GM19035 (cell line): ENCODE measurements around the gene RNF25.

Source experiments
- ATAC-seq: cut with Tn5 transposase; IDR thresholded peaks from one replicate; pipeline ENCODE4 v1.9.1; 2021; ENCODE audit not compliant: unreplicated experiment

Gene RNF25, protein sequence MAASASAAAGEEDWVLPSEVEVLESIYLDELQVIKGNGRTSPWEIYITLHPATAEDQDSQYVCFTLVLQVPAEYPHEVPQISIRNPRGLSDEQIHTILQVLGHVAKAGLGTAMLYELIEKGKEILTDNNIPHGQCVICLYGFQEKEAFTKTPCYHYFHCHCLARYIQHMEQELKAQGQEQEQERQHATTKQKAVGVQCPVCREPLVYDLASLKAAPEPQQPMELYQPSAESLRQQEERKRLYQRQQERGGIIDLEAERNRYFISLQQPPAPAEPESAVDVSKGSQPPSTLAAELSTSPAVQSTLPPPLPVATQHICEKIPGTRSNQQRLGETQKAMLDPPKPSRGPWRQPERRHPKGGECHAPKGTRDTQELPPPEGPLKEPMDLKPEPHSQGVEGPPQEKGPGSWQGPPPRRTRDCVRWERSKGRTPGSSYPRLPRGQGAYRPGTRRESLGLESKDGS

DNA sequence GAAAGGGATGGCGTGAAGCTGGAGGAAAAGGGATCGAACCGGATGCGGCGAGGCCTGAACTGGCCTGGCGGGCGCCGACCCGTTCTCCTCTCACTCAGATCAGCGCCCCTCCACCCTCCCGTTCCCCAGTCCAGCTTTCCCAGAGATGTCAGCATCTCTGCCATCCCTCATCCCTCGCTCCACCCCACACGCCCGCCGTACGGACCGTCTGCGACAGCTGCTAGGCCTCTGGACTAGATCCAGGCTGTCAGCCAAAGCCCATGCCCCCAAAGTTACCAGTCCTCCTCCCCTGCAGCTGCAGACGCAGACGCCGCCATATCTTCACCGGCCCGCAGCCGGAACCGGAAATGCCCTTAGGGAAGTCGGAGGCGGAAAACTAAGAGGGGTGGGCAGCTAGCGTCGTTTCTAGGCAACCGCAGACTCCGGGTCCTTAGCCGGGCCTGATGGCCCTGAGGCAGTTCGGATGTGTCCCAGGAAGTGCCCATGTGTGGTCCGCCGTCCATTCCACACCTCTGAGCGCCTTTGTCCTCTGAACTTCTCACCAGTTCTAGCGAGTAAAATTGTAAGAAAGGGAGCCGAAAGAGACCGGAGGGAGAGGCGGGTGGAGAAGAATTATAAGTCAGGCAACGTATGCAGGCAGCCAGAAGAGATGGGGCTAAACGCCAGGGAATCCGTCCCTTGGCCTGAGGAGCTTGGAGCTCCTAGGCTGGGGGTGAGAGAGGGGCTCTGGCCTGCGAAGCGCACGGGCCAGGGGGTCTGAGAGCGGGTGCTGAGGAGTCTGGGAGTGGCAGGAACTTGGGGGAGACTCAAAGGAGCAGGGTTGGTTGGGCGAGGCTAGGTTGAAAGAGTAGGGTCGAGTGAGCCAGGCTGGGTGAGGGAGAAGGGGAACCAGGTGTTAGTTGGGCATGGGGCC lies at the start of gene RNF25, which contains the start of gene STK36:
Gene RNF25, minus strand, starts transcription at position 349 of the 913 bp plus-strand sequence. Its CDS starts 32 bp downstream, at position 317.
Gene STK36, plus strand, starts transcription at position 433 of the 913 bp plus-strand sequence. CDS start 744 bp downstream, outside the sequence.
- ATAC-seq: peak; percentile 94

DNA sequence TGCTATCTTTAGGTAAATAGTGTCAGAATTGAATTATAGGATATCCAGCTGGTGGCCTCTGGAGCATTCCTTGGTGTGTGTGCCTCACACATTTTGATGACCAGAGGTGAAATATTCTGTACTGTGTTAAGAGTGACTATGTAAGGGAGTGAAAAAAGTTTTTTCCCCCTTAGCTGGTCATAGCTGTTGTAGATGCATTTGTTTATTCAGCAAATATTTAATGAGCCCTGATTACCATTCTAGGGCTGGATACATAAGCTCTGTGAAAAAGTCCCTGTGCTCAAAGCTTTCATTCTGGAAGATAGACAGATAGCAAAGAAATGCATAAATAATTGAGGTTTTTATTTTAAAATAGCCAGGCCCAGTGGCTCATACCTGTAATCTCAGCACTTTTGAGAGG lies 49.7 kb upstream of the RNF25 start:
- ATAC-seq: no peak

DNA sequence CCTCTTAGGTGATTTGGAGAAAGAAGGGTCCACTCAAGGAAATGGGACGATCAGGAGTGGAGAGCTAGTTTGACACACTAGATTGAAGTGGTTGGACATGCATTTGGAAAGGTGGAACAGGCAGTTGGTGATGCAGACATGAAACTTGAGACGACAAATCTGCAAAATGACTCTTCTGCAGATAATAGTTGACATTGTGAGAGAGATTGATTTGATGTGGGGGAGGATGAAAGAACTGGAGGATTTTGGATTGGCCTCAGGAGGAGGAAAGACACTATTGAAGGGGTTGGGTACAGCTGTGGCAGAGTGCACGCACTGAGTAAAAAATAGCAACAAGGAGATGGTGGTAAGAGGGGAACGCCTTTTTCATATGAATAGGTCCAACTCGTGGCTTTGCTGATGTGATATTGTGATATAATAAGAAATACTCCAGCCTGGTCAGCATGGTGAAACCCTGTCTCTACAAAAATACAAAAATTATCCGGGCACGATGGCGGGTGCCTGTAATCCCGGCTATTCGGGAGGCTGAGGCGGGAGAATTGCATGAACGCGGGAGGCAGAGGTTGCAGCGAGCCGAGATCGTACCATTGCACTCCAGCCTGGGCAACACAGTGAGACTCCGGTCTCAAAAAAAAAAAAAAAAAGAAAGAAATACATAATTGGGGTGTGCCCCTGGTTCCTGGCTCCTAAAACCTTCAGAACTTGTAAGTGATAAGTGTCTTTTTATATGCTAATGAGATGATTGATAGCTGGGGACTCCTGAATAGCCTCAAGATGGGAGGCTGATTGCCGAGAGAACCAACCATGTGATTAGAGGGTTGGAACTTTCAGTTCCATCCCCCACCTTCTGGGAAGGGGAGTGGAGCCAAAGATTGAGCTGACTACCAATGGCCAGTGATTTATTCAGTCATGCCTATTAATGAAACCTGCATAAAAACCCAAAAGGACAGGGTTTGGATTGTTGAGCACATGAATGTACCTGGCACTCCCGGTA lies 48.5 kb upstream of the RNF25 start:
- ATAC-seq: no peak

DNA sequence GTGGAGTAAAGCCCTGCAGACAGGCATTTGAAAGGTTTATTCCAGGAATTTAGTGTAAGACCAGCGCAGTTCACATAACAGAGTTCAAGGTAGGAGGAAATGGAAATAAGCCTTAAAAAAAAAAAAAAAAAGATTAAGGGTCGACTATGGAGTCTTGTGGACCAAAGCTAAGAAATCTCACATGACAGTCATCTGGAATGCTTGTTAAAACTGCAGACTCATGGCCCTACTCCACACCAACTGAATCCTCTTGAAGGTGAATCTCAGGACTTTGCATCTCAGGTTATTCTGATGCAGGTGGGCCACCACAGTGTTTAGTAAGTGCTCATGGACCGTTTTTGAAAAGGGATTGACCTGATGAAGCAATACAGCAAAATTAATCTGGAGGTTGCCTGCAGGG lies 47.7 kb upstream of the RNF25 start:
- ATAC-seq: no peak

DNA sequence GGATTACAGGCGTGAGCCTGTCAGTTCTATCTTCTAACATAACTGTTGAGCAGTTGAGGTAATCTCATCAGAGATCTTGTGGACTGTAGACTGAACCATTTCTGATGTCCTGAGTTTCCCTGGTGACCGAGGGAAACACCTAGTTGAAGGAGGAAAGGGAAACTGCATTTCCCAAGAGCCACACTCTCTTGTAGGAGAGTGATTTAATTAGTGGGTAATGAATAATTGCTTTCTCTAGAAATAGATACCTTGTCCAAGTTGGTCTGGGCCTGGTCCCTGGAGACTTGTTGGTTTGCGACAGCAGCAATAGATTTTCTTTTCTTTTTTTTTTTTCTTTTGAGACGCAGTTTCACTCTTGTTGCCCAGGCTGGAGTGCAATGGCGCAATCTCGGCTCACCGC lies 46.3 kb upstream of the RNF25 start:
- ATAC-seq: no peak

DNA sequence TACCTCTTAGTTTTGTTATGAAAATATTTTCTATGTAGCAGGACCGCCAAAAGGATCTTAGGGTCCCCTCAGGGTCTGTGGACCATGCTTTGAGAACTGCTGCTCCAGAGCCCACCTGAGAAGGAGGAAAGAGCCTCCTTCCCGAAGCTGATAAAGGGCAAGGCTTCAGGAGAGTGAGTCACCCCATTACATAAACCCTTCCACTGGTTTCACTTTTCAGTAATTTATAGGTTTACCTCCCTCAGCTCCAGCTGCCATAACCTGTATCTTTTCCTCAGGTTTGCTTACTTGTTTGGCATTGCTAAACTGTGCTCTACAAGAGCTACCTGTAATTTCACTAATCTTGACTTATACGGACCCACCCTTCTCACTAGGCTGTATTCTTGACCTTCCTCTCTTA lies 45.5 kb upstream of the RNF25 start:
- no peak for ATAC-seq

DNA sequence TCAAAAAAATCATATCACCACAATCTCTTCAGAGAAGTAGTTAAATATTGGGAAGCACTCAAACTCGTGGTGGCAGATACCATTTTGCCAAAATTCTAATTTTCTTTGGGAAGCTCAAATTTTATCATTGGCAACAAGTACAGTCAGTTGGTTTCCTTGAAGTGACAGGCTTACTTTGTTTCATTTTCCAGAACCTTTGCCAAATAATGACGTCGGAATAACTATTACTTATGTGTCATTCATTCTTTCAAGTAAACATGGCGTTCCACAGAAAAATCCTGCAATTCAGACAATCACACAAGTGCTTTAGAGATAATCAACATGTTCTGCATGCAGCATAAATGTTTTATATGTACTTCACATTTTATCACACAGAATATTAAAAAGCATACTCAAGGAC lies 44.3 kb upstream of the RNF25 start:
- ATAC-seq: no peak

DNA sequence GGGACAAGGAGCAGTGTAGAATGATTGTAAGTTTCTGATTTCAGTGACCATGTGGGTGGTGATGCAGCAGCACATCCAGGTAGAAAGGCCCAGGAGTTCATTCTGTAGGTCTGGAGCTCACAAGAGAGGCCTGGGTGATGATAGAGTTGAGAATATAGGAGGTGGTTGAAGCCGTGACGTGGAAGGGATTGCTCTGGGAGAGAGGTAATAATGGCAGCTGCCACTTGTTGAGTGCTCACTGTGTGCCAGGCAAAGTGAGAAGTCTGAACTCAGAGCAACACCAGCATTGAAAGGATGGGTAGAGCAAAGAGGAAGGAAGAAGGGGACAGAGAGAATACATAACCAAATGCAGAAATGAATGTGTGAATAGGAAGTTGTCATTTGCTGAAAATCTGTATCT lies 42.1 kb upstream of the RNF25 start:
- no peak for ATAC-seq

DNA sequence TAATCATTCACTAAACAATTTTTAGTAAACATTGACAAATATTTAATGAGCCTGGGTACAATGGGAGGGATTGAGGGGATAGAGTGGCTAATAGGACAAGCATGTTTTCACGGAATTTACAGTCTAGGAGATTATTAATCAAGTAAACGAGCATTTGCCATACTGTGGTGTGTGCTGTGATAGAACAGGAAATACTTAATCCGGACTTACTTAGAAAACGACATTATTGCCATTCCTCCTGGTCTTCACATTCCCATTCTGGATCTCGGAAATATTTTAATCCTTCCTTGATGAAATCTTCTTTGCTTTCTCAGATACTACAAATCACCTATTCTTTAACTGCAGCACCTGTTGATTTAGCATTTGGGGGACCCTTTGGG lies 39.7 kb upstream of the RNF25 start:
- no peak for ATAC-seq

DNA sequence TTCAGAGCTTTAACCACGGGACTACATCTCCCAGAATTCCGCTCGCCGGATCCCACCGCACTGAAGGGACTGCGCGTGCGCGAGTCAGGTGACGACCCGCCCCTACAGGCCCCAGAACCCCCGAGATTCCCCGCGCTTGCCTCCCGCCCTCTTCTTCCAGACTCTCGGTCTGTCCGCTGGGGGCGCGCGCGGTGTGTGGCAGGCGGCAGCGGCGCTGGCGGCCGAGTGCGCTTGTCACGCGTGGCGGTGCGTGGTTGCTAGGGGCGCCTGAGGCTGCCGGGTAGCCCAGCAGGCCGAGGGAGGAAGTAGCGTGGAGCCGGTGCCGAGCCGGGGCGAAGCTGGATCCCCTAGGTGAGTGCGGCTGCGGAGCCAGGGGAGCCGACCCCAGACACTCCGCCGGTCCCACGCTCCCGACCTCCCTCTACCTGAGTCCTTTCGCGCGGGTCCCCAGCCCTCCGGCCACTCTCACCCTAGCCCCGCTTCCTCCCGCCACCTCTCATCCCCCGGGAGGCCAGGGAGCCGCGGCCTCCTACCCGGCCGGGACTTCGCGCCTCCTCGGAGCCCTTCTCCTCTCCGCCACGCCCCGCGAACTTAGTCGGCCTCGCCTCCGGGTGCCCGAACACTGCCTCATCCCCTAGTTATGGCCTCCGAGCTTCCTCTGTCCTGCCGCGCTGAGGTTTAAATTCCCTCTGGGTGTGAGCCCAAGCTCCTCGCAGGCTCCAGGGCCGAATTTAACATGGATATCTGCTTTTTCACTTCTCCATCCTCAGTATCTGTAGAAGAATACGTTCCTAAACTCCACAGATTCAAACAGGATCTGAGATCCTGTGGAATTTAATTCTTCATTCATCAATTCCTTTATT lies 39.1 kb upstream of the RNF25 start, which contains the start of gene TTLL4:
Gene TTLL4, plus strand, starts transcription at position 149 of the 863 bp plus-strand sequence. CDS start 26,842 bp downstream, outside the sequence.
- ATAC-seq: peak; percentile 89

DNA sequence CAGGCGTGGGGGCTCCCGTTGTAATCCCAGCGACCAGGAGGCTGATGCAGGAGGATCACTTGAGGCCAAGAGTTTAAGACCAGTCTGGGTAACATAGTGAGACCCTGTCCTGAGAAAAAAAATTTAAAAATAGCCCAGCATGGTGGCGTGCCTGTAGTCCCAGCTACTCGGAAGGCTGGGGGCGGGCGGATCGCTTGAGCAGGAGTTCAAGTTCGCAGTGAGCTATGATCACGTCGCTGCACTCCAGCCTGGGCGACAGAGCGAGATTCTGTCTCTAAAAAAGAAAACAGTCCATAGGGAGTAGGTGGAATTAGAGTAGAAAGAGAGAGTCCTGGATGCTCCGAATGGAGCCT lies 38.5 kb upstream of the RNF25 start:
- no peak for ATAC-seq

DNA sequence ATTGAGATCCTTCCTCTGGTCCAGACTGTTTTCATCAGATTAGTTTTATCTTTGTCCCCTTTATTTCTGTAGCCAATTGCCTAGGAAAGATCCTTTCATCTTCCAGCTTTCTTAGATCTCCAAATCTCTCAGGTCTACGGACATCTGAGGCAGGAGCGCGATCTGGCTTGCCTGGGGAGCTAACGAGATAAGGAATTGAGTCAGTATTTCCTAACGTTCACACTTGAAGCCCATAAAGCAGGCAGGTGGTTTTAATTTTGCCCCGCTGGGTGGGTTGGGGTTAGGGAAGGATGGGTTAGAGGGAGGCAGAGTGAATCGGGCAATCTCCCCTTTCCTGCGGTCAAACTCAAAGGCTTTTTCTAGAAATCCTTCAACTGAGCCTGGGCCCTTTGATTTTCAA lies 38.1 kb upstream of the RNF25 start:
- ATAC-seq: no peak

DNA sequence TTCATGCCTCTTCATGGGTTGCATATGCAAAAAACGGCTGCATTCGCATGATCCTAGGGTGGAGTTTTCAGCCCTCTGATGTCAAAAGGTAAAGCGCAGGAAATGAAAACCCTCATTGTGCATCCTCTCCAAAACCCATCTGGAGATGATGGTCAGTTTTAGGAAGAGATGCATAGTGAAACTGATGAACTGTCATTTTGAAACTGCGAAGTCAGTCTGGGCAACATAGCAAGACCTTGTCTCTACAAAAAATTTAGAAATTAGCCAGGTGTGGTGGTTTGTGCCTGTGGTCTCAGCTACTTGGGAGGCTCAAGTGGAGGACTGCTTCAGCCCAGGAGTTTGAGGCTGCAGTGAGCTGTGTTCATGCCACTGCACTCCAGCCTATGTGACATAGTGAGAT lies 36.3 kb upstream of the RNF25 start:
- ATAC-seq: no peak

DNA sequence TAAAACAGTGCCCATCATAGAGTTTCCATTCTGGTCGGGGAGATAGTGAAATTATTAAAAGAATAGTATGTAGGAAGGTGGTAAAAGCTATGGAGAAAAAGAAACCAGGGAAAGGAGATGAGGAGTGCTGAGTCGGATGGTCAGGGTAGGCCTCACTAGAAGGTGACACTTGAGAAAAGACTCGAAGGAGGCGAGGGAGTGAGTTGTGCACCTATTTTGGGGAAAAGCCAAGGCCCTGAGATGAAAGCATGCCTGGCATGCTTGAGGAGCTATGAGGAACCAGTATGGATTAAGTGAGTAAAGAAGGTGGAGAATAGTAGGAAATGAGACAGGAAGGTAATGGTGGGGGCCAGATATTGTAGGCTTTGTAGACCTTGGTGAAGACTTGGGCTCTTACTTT lies 31.5 kb upstream of the RNF25 start:
- no peak for ATAC-seq

DNA sequence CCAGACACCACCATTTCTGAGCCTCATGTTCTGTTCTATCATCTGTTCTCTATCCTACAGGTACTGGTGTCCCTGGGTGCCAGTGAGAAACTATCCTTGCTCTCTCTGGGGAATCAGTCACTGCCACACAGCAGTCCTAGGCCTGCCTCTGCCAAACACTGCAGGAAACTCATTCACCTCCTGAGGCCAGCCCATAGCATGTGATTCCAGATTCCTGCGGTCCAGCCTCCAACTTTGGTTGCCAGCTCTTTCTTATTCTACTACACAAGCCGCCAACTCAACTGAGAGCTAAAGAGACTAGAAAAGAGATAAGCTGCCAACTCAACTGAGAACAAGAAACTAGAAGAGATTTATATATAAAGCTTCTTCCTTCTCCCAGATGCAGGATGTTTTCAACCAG lies 30.0 kb upstream of the RNF25 start:
- no peak for ATAC-seq

DNA sequence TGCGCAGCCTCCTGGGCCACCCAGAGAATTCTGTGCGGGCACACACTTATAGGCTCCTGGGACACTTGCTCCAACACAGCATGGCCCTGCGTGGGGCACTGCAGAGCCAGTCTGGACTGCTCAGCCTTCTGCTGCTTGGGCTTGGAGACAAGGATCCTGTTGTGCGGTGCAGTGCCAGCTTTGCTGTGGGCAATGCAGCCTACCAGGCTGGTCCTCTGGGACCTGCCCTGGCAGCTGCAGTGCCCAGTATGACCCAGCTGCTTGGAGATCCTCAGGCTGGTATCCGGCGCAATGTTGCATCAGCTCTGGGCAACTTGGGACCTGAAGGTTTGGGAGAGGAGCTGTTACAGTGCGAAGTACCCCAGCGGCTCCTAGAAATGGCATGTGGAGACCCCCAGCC lies 27.1 kb upstream of the RNF25 start:
- ATAC-seq: no peak

DNA sequence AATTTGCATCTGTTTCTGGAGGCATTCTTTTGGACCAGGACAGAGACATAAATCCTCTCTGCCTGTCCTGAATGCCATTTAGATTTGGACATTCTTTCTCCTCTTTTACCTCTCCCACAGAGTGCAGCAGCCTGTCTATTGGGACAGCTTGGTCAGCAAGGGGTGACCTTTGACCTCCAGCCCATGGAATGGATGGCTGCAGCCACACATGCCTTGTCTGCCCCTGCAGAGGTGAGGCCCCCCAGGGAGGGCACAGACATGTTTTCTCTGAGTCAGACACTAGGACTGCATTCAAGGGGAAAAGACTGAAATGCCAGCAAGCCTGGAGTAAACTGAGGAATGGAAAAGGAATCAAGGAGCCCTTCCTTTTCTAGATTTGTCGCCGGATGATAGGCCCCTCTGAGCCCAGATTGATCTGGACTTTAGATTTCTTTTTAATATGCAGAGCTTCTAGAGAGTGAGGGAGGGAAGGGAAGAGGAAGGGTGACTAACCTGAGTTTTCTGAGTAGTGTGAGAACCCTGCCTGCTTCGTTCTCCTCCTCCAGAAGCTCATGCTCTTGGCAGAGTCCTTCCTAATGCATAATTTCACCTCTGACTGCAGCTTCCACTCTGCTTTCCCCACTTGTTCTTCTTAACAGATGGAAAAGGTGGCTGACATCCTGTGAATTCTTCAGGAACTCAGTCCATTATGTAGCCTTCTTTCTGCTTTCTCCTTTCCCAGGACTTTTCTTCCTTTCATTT lies 22.8 kb upstream of the RNF25 start:
- ATAC-seq: no peak

DNA sequence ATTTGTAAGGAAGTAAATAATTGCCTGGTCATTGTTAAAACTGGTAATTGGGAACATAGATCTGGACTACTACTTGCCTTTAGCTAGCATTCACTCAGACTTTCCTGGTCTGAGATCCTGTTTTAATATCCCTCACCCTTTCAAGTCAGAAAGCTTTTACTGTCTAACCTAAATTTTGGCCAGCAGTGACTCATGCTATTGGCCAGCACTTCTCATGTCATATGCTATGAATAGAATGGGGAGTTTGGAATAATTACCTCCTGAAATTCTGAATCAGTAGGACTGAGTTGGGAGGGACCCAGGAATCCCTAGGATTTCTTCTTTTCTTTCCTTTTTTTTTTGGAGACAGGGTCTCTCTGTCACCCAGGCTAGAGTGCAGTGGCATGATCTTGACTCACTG lies 19.4 kb upstream of the RNF25 start:
- ATAC-seq: no peak
